SK-N-SH (cell line): ENCODE results near the gene TOGARAM2. TPM values are rescaled to one million over a fixed set of nuclear protein-coding genes. Genes with fewer than 3 reads are reported as not detected.

Experiments used
- CTCF ChIA-PET: fragments of 300-600, 350-600 bp; formaldehyde crosslinking; extraction: SDS; loops from one replicate; lab custom pipeline; 2021; lab: Yijun Ruan, JAX
- POLR2A ChIA-PET: fragments of 350-600 bp; sonication (Branson Sonifier 250); formaldehyde crosslinking; extraction: SDS; loops from one replicate; lab custom pipeline; 2020; ENCODE audit warnings: antibody characterized with exemption, inconsistent platforms; lab: Yijun Ruan, JAX
- DNase-seq: peaks from one replicate; pipeline ENCODE4 v3.0.0; 2012
- H2AFZ ChIP-seq: fragments of 200-600 bp; sonication (generic); 2 replicates; pipeline ENCODE4 v1.8.1; 2016; ENCODE audit warnings: antibody characterized with exemption, mild to moderate bottlenecking, low read depth
- H3F3A ChIP-seq: fragments of 200-600 bp; sonication (generic); replicated peaks from 2 replicates; pipeline ENCODE3; 2016; ENCODE audit warnings: antibody characterized with exemption, mild to moderate bottlenecking; ENCODE audit not compliant: insufficient read depth
- H3K27ac ChIP-seq, 2 experiments: fragments of 200-500 bp in 1 of 2; fragments of 200-600 bp in 1 of 2; sonication (Bioruptor generic) in 1 of 2; sonication (generic), shearing (Covaris generic) in 1 of 2; 2 replicates each; pipeline versions ENCODE4 v1.5.1 to v1.6.1; 2014 to 2016; ENCODE audit warnings: low read depth in 2 of 2, inconsistent platforms in 1 of 2, low read length in 1 of 2, mild to moderate bottlenecking in 1 of 2, mixed read lengths in 1 of 2
- H3K27me3 ChIP-seq: fragments of 200-600 bp; sonication (generic), shearing (Covaris generic); 2 replicates; pipeline ENCODE4 v1.6.1; 2016; ENCODE audit warnings: mixed run types; ENCODE audit not compliant: insufficient read depth
- H3K36me3 ChIP-seq, 2 experiments: fragments of 200-500 bp in 1 of 2; fragments of 200-600 bp in 1 of 2; sonication (Bioruptor generic) in 1 of 2; sonication (generic) in 1 of 2; replicated peaks in 1 of 2; 2 replicates each; pipeline versions ENCODE3 to v1.5.1; 2014 to 2016; ENCODE audit warnings: low read length in 1 of 2, mild to moderate bottlenecking in 1 of 2; ENCODE audit not compliant: insufficient read depth in 2 of 2, control insufficient read depth in 1 of 2
- H3K4me1 ChIP-seq, 2 experiments: fragments of 200-500 bp in 1 of 2; fragments of 200-600 bp in 1 of 2; sonication (Bioruptor generic) in 1 of 2; sonication (generic), shearing (Covaris generic) in 1 of 2; 2 replicates each; pipeline versions ENCODE4 v1.5.1 to v1.6.1; 2014 to 2016; ENCODE audit warnings: low read depth in 1 of 2, low read length in 1 of 2, mixed run types in 1 of 2; ENCODE audit not compliant: insufficient read depth in 2 of 2, control insufficient read depth in 1 of 2
- H3K4me2 ChIP-seq: fragments of 200-600 bp; sonication (generic), shearing (Covaris generic); 2 replicates; pipeline ENCODE4 v1.6.1; 2017; ENCODE audit warnings: mixed run types
- H3K4me3 ChIP-seq, 2 experiments: fragments of 200-500 bp in 1 of 2; fragments of 200-600 bp in 1 of 2; sonication (Bioruptor generic) in 1 of 2; sonication (generic), shearing (Covaris generic) in 1 of 2; 2 replicates each; pipeline versions ENCODE4 v1.5.1 to v1.8.1; 2014 to 2016; ENCODE audit warnings: low read depth in 2 of 2, inconsistent platforms in 1 of 2, low read length in 1 of 2, mild to moderate bottlenecking in 1 of 2, mixed read lengths in 1 of 2, moderate library complexity in 1 of 2
- H3K79me2 ChIP-seq: fragments of 200-600 bp; sonication (generic); 2 replicates; pipeline ENCODE4 v1.8.1; 2017; ENCODE audit warnings: mild to moderate bottlenecking; ENCODE audit not compliant: insufficient read depth
- H3K9ac ChIP-seq: fragments of 200-600 bp; sonication (generic); 2 replicates; pipeline ENCODE4 v1.6.1; 2017; ENCODE audit warnings: mixed run types
- H3K9me2 ChIP-seq: fragments of 200-600 bp; sonication (generic); 2 replicates; pipeline ENCODE4 v1.6.1; 2017; ENCODE audit warnings: mixed run types
- H3K9me3 ChIP-seq: fragments of 200-600 bp; sonication (generic); 2 replicates; pipeline ENCODE4 v1.6.1; 2017; ENCODE audit warnings: mixed run types, mild to moderate bottlenecking, moderate library complexity
- H4K20me1 ChIP-seq: fragments of 200-600 bp; sonication (generic); 2 replicates; pipeline ENCODE4 v1.6.1; 2017; ENCODE audit warnings: mild to moderate bottlenecking, mixed run types; ENCODE audit not compliant: insufficient read depth
- EP300 ChIP-seq, 2 experiments: IDR thresholded peaks; 2 replicates each; pipeline versions ENCODE4 v1.4.0 to v1.6.1; 2012; ENCODE audit warnings: borderline replicate concordance in 1 of 2, low read depth in 1 of 2, low read length in 1 of 2
- EZH2phosphoT487 ChIP-seq: fragments of 200-600 bp; sonication (generic); IDR thresholded peaks from 2 replicates; pipeline ENCODE4 v1.6.1; 2017; ENCODE audit warnings: low read depth, mixed run types, mild to moderate bottlenecking, antibody characterized with exemption, moderate library complexity, borderline replicate concordance
- FOSL2 ChIP-seq: IDR thresholded peaks from 2 replicates; pipeline ENCODE4 v1.4.0; 2012; ENCODE audit warnings: low read depth, mild to moderate bottlenecking, moderate library complexity, borderline replicate concordance
- FOXJ3 ChIP-seq: sonication (generic); formaldehyde crosslinking; IDR thresholded peaks from 2 replicates; pipeline ENCODE4 v1.5.1; 2020; ENCODE audit warnings: mild to moderate bottlenecking, missing genetic modification reagents
- FOXM1 ChIP-seq: IDR thresholded peaks from 2 replicates; pipeline ENCODE4 v1.4.0; 2012; ENCODE audit warnings: low read depth, mild to moderate bottlenecking
- IRF3 ChIP-seq: fragments of 150-350 bp; IDR thresholded peaks from 2 replicates; pipeline ENCODE4 v1.6.1; 2016; ENCODE audit warnings: mild to moderate bottlenecking, low read depth, low read length
- JUND ChIP-seq: IDR thresholded peaks from 2 replicates; pipeline ENCODE4 v1.4.0; 2012
- MAX ChIP-seq: IDR thresholded peaks from 2 replicates; pipeline ENCODE4 v1.4.0; 2012; ENCODE audit warnings: low read depth
- NFIC ChIP-seq: IDR thresholded peaks from 2 replicates; pipeline ENCODE4 v1.4.0; 2012; ENCODE audit warnings: borderline replicate concordance
- NRF1 ChIP-seq: IDR thresholded peaks from 2 replicates; pipeline ENCODE4 v1.6.1; 2012; ENCODE audit warnings: low read depth, mild to moderate bottlenecking, low read length
- PBX3 ChIP-seq: IDR thresholded peaks from 2 replicates; pipeline ENCODE4; 2012
- POLR2AphosphoS5 ChIP-seq: IDR thresholded peaks from 2 replicates; pipeline ENCODE4 v1.6.1; 2012; ENCODE audit warnings: low read depth, low read length
- RAD21 ChIP-seq: IDR thresholded peaks from 2 replicates; pipeline ENCODE4 v1.6.1; 2012; ENCODE audit warnings: mild to moderate bottlenecking, low read length
- RCOR1 ChIP-seq: fragments of 150-350 bp; IDR thresholded peaks from 2 replicates; pipeline ENCODE4 v1.6.1; 2017; ENCODE audit warnings: antibody characterized with exemption, low read length
- RXRA ChIP-seq: IDR thresholded peaks from 2 replicates; pipeline ENCODE4 v1.4.0; 2012; ENCODE audit warnings: low read depth, mild to moderate bottlenecking, borderline replicate concordance
- SIN3A ChIP-seq: IDR thresholded peaks from 2 replicates; pipeline ENCODE4 v1.6.1; 2012; ENCODE audit warnings: low read depth, mild to moderate bottlenecking, low read length, moderate library complexity, borderline replicate concordance
- SMC3 ChIP-seq: IDR thresholded peaks from 2 replicates; pipeline ENCODE4 v1.6.1; 2012; ENCODE audit warnings: low read depth, low read length, improper control_type of control experiment
- TCF12 ChIP-seq: IDR thresholded peaks from 2 replicates; pipeline ENCODE4 v1.4.0; 2012
- USF1 ChIP-seq: IDR thresholded peaks from 2 replicates; pipeline ENCODE4 v1.4.0; 2012; ENCODE audit warnings: low read depth, borderline replicate concordance
- ZBTB33 ChIP-seq: IDR thresholded peaks from 2 replicates; pipeline ENCODE4 v1.4.0; 2012; ENCODE audit warnings: low read depth, borderline replicate concordance
- WGBS: methylation state at CpG from one replicate; pipeline ENCODE4 v1.1.6; 2017; ENCODE audit warnings: low lambda C conversion rate; 5-methylcytosine and 5-hydroxymethylcytosine counted together
- polyA plus RNA-seq, 3 experiments: library from polyadenylated mRNA; depleted of rRNA; stranded (reverse); fragments of >200 nt; gene quantifications; 2 replicates each; pipeline ENCODE4 v1.2.3, GENCODE V29; 2012

The TOGARAM2 gene
- polyA plus RNA-seq, 1 of the 3 experiments (the other 2 are of a cell fraction), result 0.69 TPM

GRCh38 chr2:28997847-28998735 is 17.0 kb downstream of the TOGARAM2 start:
- no peak overlapping the region for H3K4me3 ChIP-seq
- H3K9me2 ChIP-seq, result no peaks in the 10 kb centered on the region
- H3K27ac ChIP-seq, result no peak overlapping the region
- DNase-seq, result no peak
- H3K4me1 ChIP-seq, result peaks cover 0 to 18% of the 10 kb centered on the region in 2 experiments; a peak in 1 of 4 replicates
- H3K27me3 ChIP-seq, result no peaks in the 10 kb centered on the region
- no peak overlapping the region for H3K9ac ChIP-seq
- H3K79me2 ChIP-seq, result no peaks in the 10 kb centered on the region
- H3K36me3 ChIP-seq, result no peaks in the 10 kb centered on the region
- TF ChIP-seq FOSL2 (no peak), RCOR1 (no peak), USF1 (no peak), RXRA (no peak), TCF12 (no peak), SIN3A (no peak), RAD21 (no peak), IRF3 (no peak), POLR2AphosphoS5 (no peak), NFIC (no peak), SMC3 (no peak), FOXM1 (no peak), NRF1 (no peak), EZH2phosphoT487 (no peak), PBX3 (no peak), MAX (no peak), ZBTB33 (no peak), EP300 (IDR thresholded peaks at IDR 0.05; ENCODE audit: borderline replicate concordance in 1 of 2, low read depth in 1 of 2, low read length in 1 of 2) (no peak), FOXJ3 (CRISPR knock-in tag) (no peak), JUND (no peak)
- H4K20me1 ChIP-seq, result no peaks in the 10 kb centered on the region
- no peaks in the 10 kb centered on the region for H3F3A ChIP-seq
- no peak overlapping the region for H3K4me2 ChIP-seq
- POLR2A ChIA-PET, result no interaction called here
- no peak overlapping the region for H2AFZ ChIP-seq
- CTCF ChIA-PET, result no interaction called here
- H3K9me3 ChIP-seq, result no peaks in the 10 kb centered on the region
- WGBS, result 57% methylated on average over 10 of the region's 17 CpGs
